HG03060 (cell line): Measurements from ENCODE around the gene SURF2.
"Not testable (repeated sequence)": the region's sequence is repeated elsewhere in the genome, so short reads cannot be mapped to it uniquely, and the experiment has no call there.

ENCODE experiments used
- ATAC-seq: cut with Tn5 transposase; IDR thresholded peaks from one replicate; pipeline ENCODE4 v1.9.1; 2021; ENCODE audit warnings: low read depth, moderate number of reproducible peaks; ENCODE audit not compliant: unreplicated experiment

The SURF2 gene

GRCh38 chr9:133375116-133375723 is 18.9 kb downstream of the SURF2 start:
- ATAC-seq: no peak

- ATAC-seq: peak; percentile 58
Measured at GRCh38 chr9:133375724-133376654, 19.6 kb downstream of the SURF2 start, which contains the start of the genes STKLD1 and SURF4. TSS of gene STKLD1 (plus strand) at chr9:133376366. CDS start at chr9:133376474, 108 bp downstream. TSS of gene SURF4 (minus strand) at chr9:133376060. CDS start at chr9:133375969, 91 bp downstream.

- ATAC-seq: not testable (repeated sequence)
Measured at GRCh38 chr9:133377280-133377679, 20.9 kb downstream of the SURF2 start.

- ATAC-seq: no peak
Measured at GRCh38 chr9:133377721-133378216, 21.4 kb downstream of the SURF2 start.

DNA sequence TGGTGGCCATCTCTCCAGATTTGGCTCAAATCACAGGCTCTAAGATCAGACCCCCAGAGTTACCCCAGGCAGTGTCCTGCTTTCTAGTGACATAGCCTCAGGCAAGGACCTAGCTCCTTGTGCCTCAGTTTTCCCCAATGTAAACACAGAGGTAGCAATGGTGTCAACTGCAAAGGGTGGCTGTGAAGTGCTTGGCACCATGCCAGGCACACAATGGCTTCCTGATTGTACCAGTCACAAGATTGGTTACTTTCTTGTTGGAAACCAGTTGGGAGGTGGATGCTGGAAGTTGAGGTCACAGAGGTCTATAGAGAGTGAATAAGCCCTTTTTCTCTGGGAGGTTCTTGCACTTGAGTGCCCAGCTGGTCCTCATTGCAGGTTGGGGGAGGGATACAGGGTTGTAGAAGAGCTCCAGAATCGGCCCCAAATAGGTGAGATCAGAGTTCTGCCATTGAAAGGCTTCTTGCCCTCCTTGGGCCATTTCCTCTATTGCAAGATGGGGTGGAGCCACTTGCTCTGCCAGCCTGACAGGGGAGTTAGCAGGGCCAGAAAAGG is 22.1 kb downstream of the SURF2 start:
- ATAC-seq: no peak

DNA sequence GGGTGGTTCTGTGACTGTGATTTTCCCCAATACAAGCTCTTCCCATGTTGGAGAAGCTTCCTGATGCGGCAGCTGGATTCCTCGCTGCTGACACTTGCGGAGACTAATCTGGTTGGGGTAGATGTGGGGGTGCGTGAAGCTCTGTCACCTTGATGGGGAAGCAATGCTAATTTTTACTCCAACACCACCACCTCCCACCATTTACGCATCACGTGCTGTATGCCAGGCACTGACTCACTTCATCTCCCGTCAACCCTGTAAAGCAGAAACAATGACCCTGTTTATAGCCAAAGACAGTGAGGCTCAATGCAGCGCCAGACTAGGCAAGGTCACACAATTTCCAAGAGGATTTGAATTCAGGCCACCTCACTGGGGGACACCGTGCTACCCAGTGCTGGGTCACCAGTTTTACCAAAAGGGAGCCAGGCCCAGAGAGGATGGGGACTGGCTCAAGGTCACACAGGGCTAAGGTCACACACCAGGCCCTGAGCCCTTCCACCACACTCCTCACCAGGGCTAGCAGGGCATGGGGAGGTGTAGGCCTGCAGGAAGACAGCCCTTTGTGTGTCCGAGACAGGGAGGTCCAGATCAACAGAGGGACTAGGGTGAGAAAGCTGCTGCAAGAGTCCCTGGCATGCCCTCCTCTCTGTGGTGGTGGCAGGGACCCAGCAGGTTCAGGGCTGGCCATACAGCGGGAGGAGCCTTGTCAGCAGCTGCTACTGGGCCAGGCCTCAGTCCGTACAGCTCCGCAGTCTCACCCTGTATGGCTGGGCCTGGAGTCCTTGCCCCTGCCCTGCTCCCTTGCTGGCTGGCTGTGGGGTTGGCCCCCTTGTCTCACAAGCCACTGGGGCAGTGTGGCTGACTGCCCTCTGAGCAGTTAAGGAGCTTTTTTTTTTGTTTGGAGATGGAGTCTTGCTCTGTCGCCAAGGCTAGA is 23.1 kb downstream of the SURF2 start:
- no peak for ATAC-seq

DNA sequence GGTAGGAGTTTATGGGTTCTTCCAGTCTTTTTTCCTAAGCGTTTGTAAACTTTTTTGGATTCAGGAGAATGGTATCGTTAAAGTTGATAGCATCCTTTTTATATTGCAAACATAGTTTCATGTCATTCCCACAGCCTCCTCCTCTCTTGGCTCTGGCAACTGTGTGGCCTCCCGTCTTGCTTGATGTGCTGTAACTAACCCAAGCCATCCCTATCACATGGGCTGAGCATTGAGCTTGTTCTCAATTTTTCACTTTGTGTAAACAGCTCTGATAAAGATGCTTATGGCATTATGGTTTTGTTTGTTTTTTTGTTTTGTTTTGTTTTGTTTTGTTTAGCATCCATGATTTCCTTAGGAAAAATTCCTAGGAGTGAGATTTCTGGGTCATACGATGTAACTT is 24.4 kb downstream of the SURF2 start:
- no peak for ATAC-seq

DNA sequence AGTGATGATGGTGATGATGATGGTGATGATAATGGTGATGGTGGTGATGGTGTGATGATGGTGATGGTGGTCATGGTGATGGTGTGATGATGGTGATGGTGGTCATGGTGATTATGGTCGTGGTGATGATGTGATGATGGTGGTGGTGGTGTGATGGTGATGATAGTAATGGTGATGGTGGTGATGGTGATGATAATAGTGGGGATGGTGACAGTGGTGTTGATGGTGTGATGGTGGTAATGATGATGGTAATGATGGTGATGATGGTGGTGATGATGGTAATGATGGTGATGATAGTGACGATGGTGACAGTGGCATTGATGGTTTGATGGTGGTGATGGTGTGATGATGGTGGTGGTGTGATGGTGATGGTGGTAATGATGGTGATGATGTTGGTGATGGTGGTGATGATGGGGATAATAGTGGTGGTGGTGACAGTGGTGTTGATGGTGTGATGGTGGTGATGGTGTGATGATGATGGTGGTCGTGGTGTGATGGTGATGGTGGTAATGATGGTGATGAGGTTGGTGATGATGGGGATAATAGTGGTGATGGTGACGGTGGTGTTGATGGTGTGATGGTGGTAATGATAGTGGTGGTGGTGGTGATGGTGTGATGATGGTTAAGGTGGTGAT is 26.3 kb downstream of the SURF2 start:
- ATAC-seq: no peak

DNA sequence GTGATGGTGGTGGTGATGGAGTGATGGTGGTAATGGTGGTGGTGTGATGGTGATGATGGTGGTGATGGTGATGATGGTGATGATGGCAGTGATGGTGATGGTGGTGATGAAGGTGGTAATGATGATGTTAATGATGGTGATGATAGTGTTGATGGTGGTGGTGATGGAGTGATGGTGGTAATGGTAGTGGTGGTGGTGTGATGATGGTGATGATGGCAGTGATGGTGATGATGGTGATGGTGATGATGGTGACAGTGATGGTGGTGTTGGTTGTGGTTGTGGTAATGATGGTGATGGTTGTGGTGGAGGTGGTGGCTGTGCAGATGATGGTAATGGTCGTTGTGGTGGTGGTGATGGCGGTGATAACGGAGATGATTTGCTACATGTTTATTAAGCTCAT is 27.1 kb downstream of the SURF2 start:
- ATAC-seq: no peak

- no peak for ATAC-seq
Measured at GRCh38 chr9:133384736-133385321, 28.5 kb downstream of the SURF2 start.

- ATAC-seq: no peak
Measured at GRCh38 chr9:133385452-133385851, 29.1 kb downstream of the SURF2 start.

DNA sequence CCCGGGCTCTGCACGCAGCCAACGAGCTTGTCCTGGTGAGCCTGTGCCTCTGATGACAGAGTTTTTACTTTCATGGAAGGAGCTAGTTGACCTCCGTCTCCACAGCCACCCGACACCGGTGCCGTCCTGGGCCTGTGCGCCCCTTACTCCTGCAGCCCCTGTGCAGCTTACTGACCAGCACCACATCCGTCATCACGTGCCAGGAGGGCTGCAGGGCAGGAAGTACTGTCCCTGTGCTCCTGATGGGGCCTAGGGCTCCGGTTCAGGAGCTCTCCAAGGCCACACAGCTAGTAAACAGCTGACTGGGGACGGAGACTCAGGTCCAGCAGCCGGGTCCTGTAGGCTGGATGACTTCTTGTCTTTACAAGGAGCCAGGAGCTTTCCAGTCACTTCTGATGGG is 30.0 kb downstream of the SURF2 start:
- no peak for ATAC-seq

GRCh38 chr9:133387680-133388079 is 31.3 kb downstream of the SURF2 start:
- no peak for ATAC-seq

DNA sequence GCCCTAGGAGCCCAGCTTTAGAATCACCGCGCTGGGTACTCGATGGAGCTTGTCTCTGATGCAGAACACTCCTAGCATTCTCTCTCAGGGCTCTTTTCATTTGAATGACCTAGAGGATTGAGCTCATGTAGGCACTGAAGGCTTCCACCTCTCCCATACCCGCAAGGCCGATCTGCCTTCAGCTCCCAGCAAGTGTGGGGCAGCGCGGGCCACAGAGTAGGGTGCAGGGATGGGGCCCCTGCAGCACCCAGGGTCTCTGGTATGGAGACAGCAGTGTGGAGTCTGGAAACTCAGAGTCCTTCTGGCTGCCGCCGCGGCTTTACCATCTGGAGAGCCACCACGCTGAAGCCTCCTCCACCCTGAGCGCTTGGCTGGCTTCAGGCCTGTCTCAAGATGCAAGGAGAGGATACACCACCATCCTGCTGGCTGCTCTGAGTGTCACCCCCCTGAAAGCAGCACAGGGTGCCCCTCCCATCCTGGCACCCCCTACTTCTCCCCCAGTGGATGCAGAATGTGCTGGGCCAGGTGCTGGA is 32.7 kb downstream of the SURF2 start:
- ATAC-seq: no peak

- ATAC-seq: no peak
Measured at GRCh38 chr9:133389562-133389961, 33.2 kb downstream of the SURF2 start.

DNA sequence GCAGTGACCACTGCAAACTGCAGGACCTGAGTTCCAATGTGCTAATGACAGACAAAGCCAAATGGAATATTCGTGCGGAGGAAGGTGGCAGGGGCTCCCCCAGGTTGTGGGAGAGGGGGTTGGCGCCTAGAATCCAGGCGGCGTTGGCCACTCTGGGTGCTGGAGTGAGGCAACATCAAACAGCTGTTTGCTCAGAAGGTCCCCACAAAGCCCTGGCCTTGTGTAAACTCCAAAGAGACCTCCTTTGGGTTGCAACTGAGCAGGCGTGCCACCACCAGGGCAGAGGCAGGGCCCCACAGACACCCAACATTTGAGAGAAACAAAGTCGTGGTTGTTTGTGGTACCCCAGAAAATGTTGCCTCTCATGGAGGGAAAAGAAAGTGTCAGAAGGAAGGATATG is 34.4 kb downstream of the SURF2 start:
- ATAC-seq: no peak

DNA sequence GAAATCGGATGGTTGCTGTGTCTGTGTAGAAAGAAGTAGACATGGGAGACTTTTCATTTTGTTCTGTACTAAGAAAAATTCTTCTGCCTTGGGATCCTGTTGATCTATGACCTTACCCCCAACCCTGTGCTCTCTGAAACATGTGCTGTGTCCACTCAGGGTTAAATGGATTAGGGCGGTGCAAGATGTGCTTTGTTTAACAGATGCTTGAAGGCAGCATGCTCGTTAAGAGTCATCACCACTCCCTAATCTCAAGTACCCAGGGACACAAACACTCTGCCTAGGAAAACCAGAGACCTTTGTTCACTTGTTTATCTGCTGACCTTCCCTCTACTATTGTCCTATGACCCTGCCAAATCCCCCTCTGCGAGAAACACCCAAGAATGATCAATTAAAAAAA is 35.1 kb downstream of the SURF2 start:
- not testable (repeated sequence) for ATAC-seq

DNA sequence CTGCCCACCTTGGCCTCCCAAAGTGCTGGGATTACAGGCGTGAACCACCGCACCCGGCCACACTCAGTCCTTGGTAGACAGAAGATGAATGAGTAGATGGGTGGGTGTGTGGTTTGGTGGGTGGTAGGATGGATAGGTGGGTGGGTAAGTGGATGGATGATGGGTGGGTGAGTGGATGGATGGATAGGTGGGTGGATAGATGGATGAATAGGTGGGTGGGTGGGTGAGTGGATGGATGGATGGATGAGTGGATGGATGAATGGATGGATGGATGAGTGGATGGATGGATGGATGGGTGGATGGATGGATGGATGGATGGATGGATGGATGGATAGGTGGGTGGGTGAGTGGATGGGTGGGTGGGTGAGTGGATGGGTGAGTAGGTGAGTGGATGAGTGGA is 36.0 kb downstream of the SURF2 start:
- ATAC-seq: not testable (repeated sequence)

DNA sequence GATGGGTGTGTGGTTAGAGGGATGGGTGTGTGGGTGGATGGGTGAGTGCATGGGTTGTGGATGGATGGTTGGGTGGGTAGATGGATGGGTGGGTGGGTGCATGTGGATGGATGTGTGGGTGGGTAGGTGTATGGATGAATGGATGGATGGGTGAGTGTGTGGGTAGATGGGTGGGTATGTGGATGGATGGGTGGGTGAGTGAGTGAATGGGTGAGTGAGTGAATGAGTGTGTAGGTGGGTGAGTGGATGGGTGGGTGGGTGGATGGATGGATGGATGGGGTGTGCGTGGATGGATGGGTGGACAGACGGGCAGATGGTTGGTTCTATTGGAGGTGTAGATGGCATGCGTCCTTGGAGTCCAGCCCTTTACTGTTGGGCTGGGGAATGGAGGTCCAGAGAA is 37.0 kb downstream of the SURF2 start:
- ATAC-seq: no peak
